HG03097 (cell line): ENCODE results near the gene HS3ST6.
"Not testable (repeated sequence)": the region's sequence is repeated elsewhere in the genome, so short reads cannot be mapped to it uniquely, and the experiment has no call there.

Experiments
- ATAC-seq: cut with Tn5 transposase; IDR thresholded peaks from one replicate; pipeline ENCODE4 v1.9.1; 2021; ENCODE audit not compliant: unreplicated experiment, low FRiP score

The HS3ST6 gene

GRCh38 chr16:1918351-1919326 is at the start of gene HS3ST6:
HS3ST6 (minus strand) TSS chr16:1918415; CDS start chr16:1918323, 92 bp downstream.
- ATAC-seq = no peak

- no peak for ATAC-seq
These were observed 48.2 kb upstream of the HS3ST6 start, which contains the start of gene RNF151 for GRCh38 chr16:1966460-1966859. RNF151 (plus strand) TSS chr16:1966856; CDS start chr16:1966882, 26 bp downstream.

- no peak for ATAC-seq
These were observed 47.3 kb upstream of the HS3ST6 start for GRCh38 chr16:1965396-1966001.

GRCh38 chr16:1964506-1965395 is 46.5 kb upstream of the HS3ST6 start, which contains the start of gene RPS2:
RPS2 (minus strand) TSS chr16:1964826; CDS start chr16:1964625, 201 bp downstream.
- peak; percentile 84 for ATAC-seq

- ATAC-seq = no peak
These were observed 45.7 kb upstream of the HS3ST6 start for GRCh38 chr16:1963806-1964505.

- ATAC-seq = not testable (repeated sequence)
These were observed 44.2 kb upstream of the HS3ST6 start for GRCh38 chr16:1962161-1963153.

- ATAC-seq = no peak
These were observed 43.4 kb upstream of the HS3ST6 start for GRCh38 chr16:1961651-1962067.

- ATAC-seq = no peak
These were observed 42.7 kb upstream of the HS3ST6 start for GRCh38 chr16:1960665-1961630.

GRCh38 chr16:1959269-1960039 is 41.2 kb upstream of the HS3ST6 start, which contains the start of gene NDUFB10:
NDUFB10 (plus strand) TSS chr16:1959538; CDS start chr16:1959625, 87 bp downstream.
- ATAC-seq = peak; percentile 77

GRCh38 chr16:1958715-1959268 is 40.6 kb upstream of the HS3ST6 start:
- ATAC-seq = peak; percentile 3

GRCh38 chr16:1958143-1958491 is 39.9 kb upstream of the HS3ST6 start:
- ATAC-seq = not testable (repeated sequence)

GRCh38 chr16:1957434-1958142 is 39.4 kb upstream of the HS3ST6 start:
- not testable (repeated sequence) for ATAC-seq

GRCh38 chr16:1953734-1954133 is 35.5 kb upstream of the HS3ST6 start:
- ATAC-seq = no peak

- ATAC-seq = no peak
These were observed 32.3 kb upstream of the HS3ST6 start for GRCh38 chr16:1950559-1950958.

- ATAC-seq = no peak
These were observed 31.8 kb upstream of the HS3ST6 start for GRCh38 chr16:1950047-1950446.

- ATAC-seq = no peak
These were observed 31.3 kb upstream of the HS3ST6 start for GRCh38 chr16:1949507-1949906.
